ENCODE results near the gene ESYT3.
A peak's percentile ranks its signal among the peaks of the same experiment; 100 is the strongest.

ESYT3 gene

GRCh38 chr3:138434276-138434874 is at the start of gene ESYT3:
ESYT3 (plus strand) TSS chr3:138434616; CDS start chr3:138434799, 183 bp downstream.
- peak; percentile 15 to 52 for DNase-seq

GRCh38 chr3:138384976-138385375 is 49.4 kb upstream of the ESYT3 start:
- DNase-seq: no peak

- no peak for DNase-seq
These were observed 45.2 kb upstream of the ESYT3 start for GRCh38 chr3:138389144-138389601.

- DNase-seq: no peak
These were observed 44.4 kb upstream of the ESYT3 start for GRCh38 chr3:138389841-138390581.

- no peak for DNase-seq
These were observed 43.9 kb upstream of the ESYT3 start for GRCh38 chr3:138390582-138390932.

GRCh38 chr3:138394156-138394555 is 40.3 kb upstream of the ESYT3 start:
- DNase-seq: no peak

GRCh38 chr3:138394686-138395085 is 39.7 kb upstream of the ESYT3 start:
- DNase-seq: no peak

- DNase-seq: no peak
These were observed 38.3 kb upstream of the ESYT3 start for GRCh38 chr3:138395865-138396751.

GRCh38 chr3:138396752-138397410 is 37.5 kb upstream of the ESYT3 start:
- DNase-seq: no peak

- no peak for DNase-seq
These were observed 36.4 kb upstream of the ESYT3 start for GRCh38 chr3:138397983-138398382.

GRCh38 chr3:138398791-138399575 is 35.4 kb upstream of the ESYT3 start:
- DNase-seq: no peak

GRCh38 chr3:138399766-138400165 is 34.6 kb upstream of the ESYT3 start:
- DNase-seq: no peak

- no peak for DNase-seq
These were observed 33.8 kb upstream of the ESYT3 start for GRCh38 chr3:138400651-138401070.

GRCh38 chr3:138401834-138402233 is 32.6 kb upstream of the ESYT3 start:
- DNase-seq: no peak

GRCh38 chr3:138404121-138404520 is 30.3 kb upstream of the ESYT3 start:
- no peak for DNase-seq

GRCh38 chr3:138405001-138405400 is 29.4 kb upstream of the ESYT3 start:
- DNase-seq: no peak

- no peak for DNase-seq
These were observed 28.9 kb upstream of the ESYT3 start for GRCh38 chr3:138405486-138405885.

GRCh38 chr3:138406606-138407005 is 27.8 kb upstream of the ESYT3 start:
- no peak for DNase-seq

GRCh38 chr3:138407236-138407907 is 27.0 kb upstream of the ESYT3 start:
- DNase-seq: no peak

GRCh38 chr3:138408751-138409570 is 25.5 kb upstream of the ESYT3 start:
- DNase-seq: no peak

Data from stimulated activated CD4-positive, alpha-beta T cell treated with anti-CD3 and anti-CD28 coated beads, Interleukin-4, amount 100 ng/mL, for 4 hours (primary cell).